Effector CD8-positive, alpha-beta T cell (primary cell): Measurements from ENCODE around the gene FLVCR1.

Experiments
- DNase-seq: peaks from one replicate; lab custom pipeline; 2025; lab: John Stamatoyannopoulos, UW

The FLVCR1 gene

DNA sequence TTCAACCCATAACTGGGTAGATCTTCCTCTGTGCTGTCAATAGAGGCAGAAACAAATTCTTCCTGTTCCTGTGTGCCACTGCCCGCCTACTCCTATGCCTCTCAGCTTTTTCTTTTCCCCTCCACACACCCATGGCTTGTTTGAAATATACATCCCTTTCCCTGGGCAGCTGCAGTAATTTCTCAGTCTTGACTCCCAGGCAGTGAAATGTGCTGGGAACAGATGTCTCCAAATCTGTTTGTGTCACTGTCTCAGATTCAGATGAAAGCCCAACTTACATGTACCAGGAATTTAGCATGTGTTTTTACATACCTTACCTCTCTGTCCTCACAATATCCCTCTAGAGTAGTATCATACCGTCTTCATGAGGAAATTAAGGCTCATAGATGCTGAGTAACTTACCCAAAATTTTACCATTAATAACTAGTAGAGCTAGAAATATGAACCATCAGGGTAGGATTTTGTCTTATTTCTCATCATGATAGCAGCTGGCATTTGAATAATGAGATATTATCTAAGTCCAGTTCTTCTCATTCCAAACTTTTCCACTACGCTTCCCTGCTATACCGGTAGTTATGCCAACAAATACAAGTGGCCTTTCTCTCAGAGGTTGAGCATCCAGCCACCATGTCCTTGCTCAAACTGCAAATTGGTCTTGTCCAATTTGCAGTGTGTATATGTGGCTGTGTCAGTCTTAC, 87.5 kb downstream of the FLVCR1 start:
- no peak for DNase-seq

GRCh38 chr1:212946872-212947271, 88.8 kb downstream of the FLVCR1 start:
- DNase-seq = no peak
